ENCODE measurements around the gene AADACL3. TPM values are rescaled to one million over a fixed set of nuclear protein-coding genes. Genes with fewer than 3 reads are reported as not detected.

The AADACL3 gene
- total and polyA plus RNA-seq, 2 of the 8 experiments (the other 6 are each of a cell fraction or from before 2014, with no cell fraction given): 0.33 to 2.3 TPM

GRCh38 chr1:12756273-12756672, 40.4 kb downstream of the AADACL3 start:
- no peaks in the 10 kb centered on the region for H3K9me3 ChIP-seq (ENCODE audit: insufficient read depth in 2 of 2, low read depth in 1 of 2, low read length in 1 of 2)
- no peak overlapping the region for H2BK20ac ChIP-seq (ENCODE audit: low read length)
- no peak overlapping the region for H3K4me2 ChIP-seq (ENCODE audit: insufficient read depth in 1 of 2, low read depth in 2 of 2, low read length in 2 of 2)
- no peak overlapping the region for H3K14ac ChIP-seq (ENCODE audit: insufficient read length)
- H3K9ac ChIP-seq (replicated peaks in 1 of 4; ENCODE audit: extremely low read depth in 1 of 4, low read depth in 3 of 4, low read length in 3 of 4): no peak overlapping the region
- no peak overlapping the region for H3K4me3 ChIP-seq (ENCODE audit: extremely low read depth in 1 of 4, insufficient read depth in 2 of 4, low read depth in 3 of 4, low read length in 4 of 4)
- no peak overlapping the region for H2AK5ac ChIP-seq (ENCODE audit: low read depth, low read length)
- no peak overlapping the region for H4K8ac ChIP-seq (ENCODE audit: extremely low read depth, insufficient read depth, low read length)
- CTCF ChIA-PET (ENCODE audit: partially characterized antibody): interaction anchor here (0.9 to 1.0 kb wide), 4 partner anchors 8 to 129 kb away, joined by 3 to 4 read pairs (median 4); no protein-coding TSS in a partner anchor
- no peak overlapping the region for H3K56ac ChIP-seq (replicated peaks; ENCODE audit: insufficient read length, low read depth, low read length)
- no peak overlapping the region for H4K91ac ChIP-seq (replicated peaks; ENCODE audit: insufficient read length, low read length)
- no peak overlapping the region for H2BK15ac ChIP-seq (ENCODE audit: low read length)
- H3K18ac ChIP-seq (ENCODE audit: extremely low read depth, low read length): no peak overlapping the region
- no peak overlapping the region for H3K4ac ChIP-seq (replicated peaks; ENCODE audit: insufficient read length, low read depth, low read length)
- DNase-seq (ENCODE audit: low read depth in 1 of 2, low spot score in 2 of 2) (no peak), FAIRE-seq (no peak)
- no peak overlapping the region for H3K27ac ChIP-seq (ENCODE audit: low read depth, low read length)
- no peaks in the 10 kb centered on the region for H3K23me2 ChIP-seq (ENCODE audit: low read depth, low read length)
- 100% methylated on average over 2 of the region's 2 CpGs; no CpG with 5 or more reads in 1 of the 2 experiments for WGBS, 2 experiments (ENCODE audit: extremely low coverage in 1 of 2, insufficient coverage in 1 of 2, insufficient read length in 1 of 2, insufficient replicate concordance in 2 of 2, low coverage in 1 of 2, low lambda C conversion rate in 2 of 2, missing lambda C conversion rate in 1 of 2)
- H3K4me1 ChIP-seq (replicated peaks in 1 of 4; ENCODE audit: control insufficient read depth in 3 of 4, insufficient read depth in 4 of 4, low read length in 3 of 4): 0 out of 7 replicates have a peak, but pooled peaks cover 0 to 3% (median 0%) of the 10 kb centered on the region in 4 experiments
- no peaks in the 10 kb centered on the region for H3K27me3 ChIP-seq (replicated peaks in 1 of 4; ENCODE audit: control insufficient read depth in 3 of 4, extremely low read depth in 1 of 4, insufficient read depth in 3 of 4, low read length in 3 of 4)
- H4K20me1 ChIP-seq (replicated peaks in 1 of 2; ENCODE audit: control insufficient read depth in 1 of 2, insufficient read depth in 2 of 2, low read length in 2 of 2): no peaks in the 10 kb centered on the region
- H3K79me2 ChIP-seq (ENCODE audit: control insufficient read depth in 1 of 2, insufficient read depth in 2 of 2, low read length in 2 of 2): no peaks in the 10 kb centered on the region
- POLR2A ChIA-PET (ENCODE audit: partially characterized antibody): no interaction called here
- H3K23ac ChIP-seq (ENCODE audit: insufficient read length): no peak overlapping the region
- no peaks in the 10 kb centered on the region for H3K79me1 ChIP-seq (ENCODE audit: low read depth, low read length)
- no peak overlapping the region for H2AFZ ChIP-seq (ENCODE audit: low read length)
- no peak overlapping the region for H4K5ac ChIP-seq (ENCODE audit: insufficient read length, low read depth, low read length)
- no peak overlapping the region for H2BK12ac ChIP-seq (ENCODE audit: low read depth, low read length)
- no peak overlapping the region for H2BK5ac ChIP-seq (ENCODE audit: low read depth, low read length)
- no peak overlapping the region for H2BK120ac ChIP-seq (replicated peaks; ENCODE audit: low read depth, low read length)
- H3K36me3 ChIP-seq (ENCODE audit: control insufficient read depth in 2 of 4, insufficient read depth in 4 of 4, low read length in 3 of 4): no peaks in the 10 kb centered on the region
